ENCODE measurements around the gene ERI3. TPM values are rescaled to one million over a fixed set of nuclear protein-coding genes. Genes with fewer than 3 reads are reported as not detected.

ERI3 gene
- total and polyA plus RNA-seq, 10 of the 15 experiments (the other 5 are each of a cell fraction or from before 2014, with no cell fraction given) = 20.6 to 90.4 (median 41.2) TPM

GRCh38 chr1:44336668-44337067, 18.4 kb downstream of the ERI3 start:
- Histone ChIP-seq H4K20me1 (ENCODE audit: control insufficient read depth, insufficient read depth) (no peaks in the 10 kb centered on the region; the same call in 1 of the 2 replicates), H3K9me3 (replicated peaks; ENCODE audit: control insufficient read depth, insufficient read depth, low read length) (no peaks in the 10 kb centered on the region; the same call in 2 of the 3 replicates), H3K4me2 (ENCODE audit: control insufficient read depth, insufficient read depth) (no peak overlapping the region), H3K9ac (ENCODE audit: control insufficient read depth, insufficient read depth, low read length) (no peak overlapping the region), H3K36me3 (ENCODE audit: control insufficient read depth in 2 of 2, insufficient read depth in 2 of 2, low read length in 1 of 2) (peaks cover 2 to 8% of the 10 kb centered on the region in 2 experiments), H3K79me2 (ENCODE audit: control insufficient read depth, insufficient read depth, low read length) (no peaks in the 10 kb centered on the region), H2AFZ (ENCODE audit: control insufficient read depth, low read depth, low read length) (no peak overlapping the region), H3K4me3 (no peak overlapping the region), H3K27me3 (replicated peaks in 1 of 2; ENCODE audit: control insufficient read depth in 2 of 2, insufficient read depth in 2 of 2, low read length in 1 of 2) (no peaks in the 10 kb centered on the region), H3K27ac (ENCODE audit: control insufficient read depth, insufficient read depth) (no peak overlapping the region), H3K4me1 (ENCODE audit: control insufficient read depth, insufficient read depth, low read length) (no peaks in the 10 kb centered on the region)
- intact Hi-C loops (cut with micrococcal nuclease; ENCODE audit: unreplicated experiment) (no loop called here), in situ Hi-C loops (cut with MboI) (no loop called here)
- DNase-seq (ENCODE audit: low read depth, low spot score) (no peak), FAIRE-seq (no peak), ATAC-seq (no peak)
- CTCF ChIA-PET = interaction anchor here (1.6 kb wide), 1 partner anchor 236 kb away, joined by 4 read pairs; no protein-coding TSS in a partner anchor
- 81% methylated on average over 3 of the region's 3 CpGs for WGBS (ENCODE audit: insufficient coverage, insufficient replicate concordance, low lambda C conversion rate, missing lambda C conversion rate)
- RAD21 ChIA-PET (ENCODE audit: unreplicated experiment) = no interaction called here
- POLR2A ChIA-PET = no interaction called here
- no peak for TF ChIP-seq NR2F1 (conservative IDR thresholded peaks at IDR 0.05)
- TF ChIP-seq NBN (IDR thresholded peaks at IDR 0.05) = no peak
- no peak for TF ChIP-seq KAT2A (conservative IDR thresholded peaks at IDR 0.05; ENCODE audit: control insufficient read depth, low read depth, low read length)
- TF ChIP-seq SP1 (IDR thresholded peaks at IDR 0.05; ENCODE audit: low read depth, low read length) = no peak
- no peak for TF ChIP-seq FOXM1 (IDR thresholded peaks at IDR 0.05; ENCODE audit: low read depth, low read length)
- no TSS peak for BruUV-seq (replicated peaks)
- SMC1A ChIA-PET (ENCODE audit: uncharacterized antibody, unreplicated experiment) = interaction anchor here (0.8 to 1.1 kb wide), 2 partner anchors 15 to 17 kb away, joined by 3 read pairs; no protein-coding TSS in a partner anchor

- Histone ChIP-seq H4K20me1 (ENCODE audit: control insufficient read depth, insufficient read depth) (no peaks in the 10 kb centered on the region; the same call in 1 of the 2 replicates), H3K9ac (ENCODE audit: control insufficient read depth, insufficient read depth, low read length) (no peak overlapping the region), H3K27me3 (replicated peaks in 1 of 2; ENCODE audit: control insufficient read depth in 2 of 2, insufficient read depth in 2 of 2, low read length in 1 of 2) (no peaks in the 10 kb centered on the region), H3K4me1 (ENCODE audit: control insufficient read depth, insufficient read depth, low read length) (no peaks in the 10 kb centered on the region), H3K79me2 (ENCODE audit: control insufficient read depth, insufficient read depth, low read length) (no peaks in the 10 kb centered on the region), H3K4me2 (ENCODE audit: control insufficient read depth, insufficient read depth) (no peak overlapping the region), H3K27ac (ENCODE audit: control insufficient read depth, insufficient read depth) (no peak overlapping the region), H3K4me3 (no peak overlapping the region), H2AFZ (ENCODE audit: control insufficient read depth, low read depth, low read length) (no peak overlapping the region), H3K9me3 (replicated peaks; ENCODE audit: control insufficient read depth, insufficient read depth, low read length) (no peaks in the 10 kb centered on the region; the same call in 2 of the 3 replicates), H3K36me3 (ENCODE audit: control insufficient read depth in 2 of 2, insufficient read depth in 2 of 2, low read length in 1 of 2) (peaks cover 2 to 8% of the 10 kb centered on the region in 2 experiments)
- in situ Hi-C loops (cut with MboI) (no loop called here), intact Hi-C loops (cut with micrococcal nuclease; ENCODE audit: unreplicated experiment) (no loop called here)
- no TSS peak for BruUV-seq (replicated peaks)
- 81% methylated on average over 3 of the region's 3 CpGs for WGBS (ENCODE audit: insufficient coverage, insufficient replicate concordance, low lambda C conversion rate, missing lambda C conversion rate)
- CTCF ChIA-PET = interaction anchor here (0.8 kb wide), 1 partner anchor 22 kb away, joined by 3 read pairs; no protein-coding TSS in a partner anchor
- RAD21 ChIA-PET (ENCODE audit: unreplicated experiment) = no interaction called here
- POLR2A ChIA-PET = interaction anchor here (0.6 to 1.1 kb wide), 2 partner anchors 9 to 19 kb away, joined by 3 read pairs; no protein-coding TSS in a partner anchor
- no peak for ATAC-seq
- no peak for DNase-seq (ENCODE audit: low read depth, low spot score)
- SMC1A ChIA-PET (ENCODE audit: uncharacterized antibody, unreplicated experiment) = no interaction called here
- FAIRE-seq = no peak
- TF ChIP-seq CBX3 (IDR thresholded peaks at IDR 0.05; ENCODE audit: borderline replicate concordance, low read depth) (no peak), SREBF2 (IDR thresholded peaks at IDR 0.05; ENCODE audit: low read length) (no peak), ZZZ3 (IDR thresholded peaks at IDR 0.05; ENCODE audit: control insufficient read depth, insufficient read length, low read depth) (no peak), PKNOX1 (IDR thresholded peaks at IDR 0.05) (no peak), IRF5 (IDR thresholded peaks at IDR 0.05; ENCODE audit: borderline replicate concordance) (no peak), BMI1 (IDR thresholded peaks at IDR 0.05; ENCODE audit: borderline replicate concordance) (no peak), ETV6 (conservative IDR thresholded peaks at IDR 0.05 in 1 of 2, IDR thresholded peaks at IDR 0.05 in 1 of 2; ENCODE audit: borderline replicate concordance in 1 of 2, low read depth in 1 of 2) (no peak)
Observed at GRCh38 chr1:44334968-44335367, 20.1 kb downstream of the ERI3 start.

Measured in GM12878 (cell line).